Limb (tissue), 2 donors: Measurements from ENCODE around the gene RNF121.
A peak's percentile ranks its signal among the peaks of the same experiment; 100 is the strongest.

Source experiments
- DNase-seq, 2 donors: peaks; one replicate each; pipeline ENCODE4 v3.0.0-alpha.2; 2016; ENCODE audit errors: extremely low spot score in 2 of 2

The RNF121 gene

DNA sequence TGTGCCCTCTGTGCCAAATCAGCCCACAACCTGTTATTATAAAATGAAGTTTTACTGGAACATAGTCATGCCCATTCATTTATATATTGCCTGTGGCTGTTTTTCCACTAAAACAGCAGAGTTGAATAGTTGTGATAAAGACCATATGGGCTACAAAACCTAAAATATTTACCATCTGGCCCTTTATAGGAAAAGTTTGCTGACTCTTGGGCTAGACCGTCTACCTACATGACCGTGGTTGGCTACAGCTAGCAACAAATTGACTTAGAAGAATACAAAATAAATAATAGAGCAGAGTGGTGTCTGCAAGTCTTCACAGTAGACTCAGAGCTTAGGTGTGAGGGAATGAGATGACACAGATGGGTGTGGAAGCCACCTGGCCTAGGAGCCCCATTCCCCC is 58.7 kb downstream of the RNF121 start:
- DNase-seq: no peak

DNA sequence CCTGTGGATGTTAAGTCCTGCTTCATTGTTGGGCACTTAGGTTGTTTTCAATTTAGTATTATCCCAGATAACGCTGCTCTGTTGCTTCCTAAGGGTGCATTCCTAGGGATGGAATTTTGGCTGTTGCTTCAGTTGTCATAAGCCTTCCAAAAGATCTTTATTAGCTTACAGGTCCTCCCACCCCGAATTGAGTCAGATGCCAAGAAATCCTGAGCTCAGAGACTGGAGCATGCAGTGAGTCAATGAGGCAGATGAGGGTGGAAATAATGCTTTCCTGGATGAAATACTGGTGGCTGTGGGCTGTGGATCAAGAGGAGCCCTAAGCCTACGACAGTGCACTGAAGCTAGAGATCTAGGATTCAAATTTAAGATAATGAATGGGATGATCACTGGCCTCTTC is 59.2 kb downstream of the RNF121 start:
- DNase-seq: peak in 1 of 2 donors; percentile 19

- no peak for DNase-seq
Observed at GRCh38 chr11:71990701-71991100, 61.9 kb downstream of the RNF121 start.

DNA sequence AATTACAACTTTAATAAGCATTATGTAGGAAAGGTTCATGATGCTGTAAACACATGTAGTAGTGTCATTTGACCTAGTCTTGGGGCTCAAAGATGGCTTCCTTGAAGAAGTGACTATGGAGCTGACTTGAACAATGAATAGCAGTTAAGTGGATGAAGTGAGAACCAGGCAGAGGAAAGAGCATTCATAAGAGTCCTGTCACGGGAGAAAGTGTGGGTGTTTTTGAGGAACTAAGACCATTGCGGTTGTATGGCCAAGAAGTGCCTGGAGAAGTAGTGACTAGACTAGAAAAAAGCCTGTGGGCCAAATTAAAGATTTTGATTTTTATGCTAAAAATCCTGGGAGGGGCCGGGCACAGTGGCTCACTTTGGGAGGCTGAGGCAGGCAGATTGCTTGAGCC is 62.6 kb downstream of the RNF121 start:
- no peak for DNase-seq

- DNase-seq: no peak
Observed at GRCh38 chr11:71992136-71992730, 63.4 kb downstream of the RNF121 start.

- DNase-seq: no peak
Observed at GRCh38 chr11:71994786-71995185, 65.9 kb downstream of the RNF121 start.

GRCh38 chr11:71995726-71996291 is 67.0 kb downstream of the RNF121 start:
- no peak for DNase-seq

GRCh38 chr11:71996517-71996916 is 67.7 kb downstream of the RNF121 start:
- no peak for DNase-seq

DNA sequence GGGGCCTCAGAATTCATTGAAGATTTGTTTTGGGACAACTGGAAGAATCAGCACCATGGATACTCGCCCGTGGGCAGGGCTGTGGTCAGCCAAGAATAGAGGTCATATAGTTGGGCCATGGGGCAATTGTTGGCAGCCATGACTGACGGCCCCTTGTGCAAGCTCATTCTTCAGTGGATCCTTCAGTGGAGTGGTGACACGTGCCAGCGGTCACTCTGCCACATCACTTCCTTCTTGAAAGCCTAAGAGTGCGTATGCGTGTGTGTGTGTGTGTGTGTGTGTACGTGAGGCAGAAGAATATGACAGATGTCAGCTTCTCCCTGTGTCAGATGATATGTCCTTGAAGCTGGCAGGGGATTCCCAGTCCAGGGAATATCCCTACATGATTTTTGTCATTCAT is 68.1 kb downstream of the RNF121 start:
- DNase-seq: no peak

- DNase-seq: no peak
Observed at GRCh38 chr11:71997594-71997993, 68.7 kb downstream of the RNF121 start.

DNA sequence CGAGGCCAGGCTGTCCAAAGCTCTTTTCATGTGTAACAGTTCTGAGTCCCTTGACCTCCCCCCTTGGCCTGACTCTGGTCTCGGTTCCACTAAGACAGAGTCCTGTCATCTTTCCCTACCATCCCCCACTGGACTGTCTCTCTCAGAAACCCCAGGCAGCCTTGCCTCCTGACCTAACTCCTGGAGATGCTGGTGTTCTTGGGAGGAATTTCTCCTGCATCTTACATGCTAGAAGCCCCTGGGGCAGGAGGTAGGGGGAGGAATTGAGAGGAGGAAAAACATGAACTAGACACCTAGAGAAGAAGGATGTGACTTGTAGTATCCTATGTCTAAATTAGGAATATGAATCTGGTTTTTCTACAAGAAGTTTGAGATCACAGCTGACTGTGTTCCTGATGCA is 69.2 kb downstream of the RNF121 start:
- DNase-seq: no peak

- no peak for DNase-seq
Observed at GRCh38 chr11:71998649-71999310, 69.9 kb downstream of the RNF121 start, which contains the start of gene IL18BP. Gene IL18BP, plus strand, starts transcription at chr11:71998909. Its CDS starts 1,076 bp downstream, at chr11:71999985.

DNA sequence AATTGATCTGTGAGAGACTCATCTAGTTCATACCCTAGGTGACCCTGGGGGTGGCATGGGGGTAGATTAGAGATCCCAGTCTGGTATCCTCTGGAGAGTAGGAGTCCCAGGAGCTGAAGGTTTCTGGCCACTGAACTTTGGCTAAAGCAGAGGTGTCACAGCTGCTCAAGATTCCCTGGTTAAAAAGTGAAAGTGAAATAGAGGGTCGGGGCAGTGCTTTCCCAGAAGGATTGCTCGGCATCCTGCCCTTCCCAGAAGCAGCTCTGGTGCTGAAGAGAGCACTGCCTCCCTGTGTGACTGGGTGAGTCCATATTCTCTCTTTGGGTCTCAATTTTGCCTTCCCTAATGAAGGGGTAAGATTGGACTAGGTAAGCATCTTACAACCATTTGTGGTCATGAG is 70.5 kb downstream of the RNF121 start:
- DNase-seq: no peak

DNA sequence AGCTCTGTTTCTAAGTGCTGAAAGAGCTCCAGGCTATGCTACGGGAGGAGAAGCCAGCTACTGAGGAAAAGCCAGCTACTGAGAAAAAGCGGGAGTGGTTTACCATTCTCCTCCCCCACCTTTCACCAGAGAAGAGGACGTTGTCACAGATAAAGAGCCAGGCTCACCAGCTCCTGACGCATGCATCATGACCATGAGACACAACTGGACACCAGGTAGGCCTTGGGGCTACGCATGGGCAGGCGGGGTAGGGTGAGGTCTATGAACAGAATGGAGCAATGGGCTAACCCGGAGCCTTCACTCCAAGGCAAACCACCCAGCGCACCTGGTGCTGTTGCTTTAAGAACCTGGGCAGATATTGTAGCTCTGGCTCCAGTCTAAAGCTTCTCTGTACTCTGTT is 71.0 kb downstream of the RNF121 start:
- no peak for DNase-seq

DNA sequence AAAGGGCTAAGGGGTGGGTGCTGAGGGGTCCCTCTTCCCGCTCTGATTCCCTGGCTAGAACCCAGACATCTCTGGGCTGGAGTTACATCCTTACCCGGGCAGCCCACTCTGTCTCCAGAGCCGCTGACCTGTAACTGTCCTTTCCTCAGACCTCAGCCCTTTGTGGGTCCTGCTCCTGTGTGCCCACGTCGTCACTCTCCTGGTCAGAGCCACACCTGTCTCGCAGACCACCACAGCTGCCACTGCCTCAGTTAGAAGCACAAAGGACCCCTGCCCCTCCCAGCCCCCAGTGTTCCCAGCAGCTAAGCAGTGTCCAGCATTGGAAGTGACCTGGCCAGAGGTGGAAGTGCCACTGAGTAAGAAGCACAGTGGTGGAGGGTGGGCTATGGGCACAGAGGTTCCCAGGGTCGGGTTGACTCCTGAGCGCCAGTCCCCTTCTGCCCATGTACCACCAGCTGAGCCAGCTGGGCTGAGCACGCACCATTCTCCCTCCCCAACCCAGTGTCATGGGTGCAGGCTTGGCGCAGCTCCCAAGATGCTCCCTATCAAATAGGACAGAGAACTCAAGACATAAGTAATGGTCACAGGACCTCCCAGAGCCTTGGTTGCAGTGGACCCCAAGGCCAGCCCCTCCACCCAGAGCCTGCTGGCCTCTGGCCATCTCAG is 71.5 kb downstream of the RNF121 start:
- DNase-seq: no peak

DNA sequence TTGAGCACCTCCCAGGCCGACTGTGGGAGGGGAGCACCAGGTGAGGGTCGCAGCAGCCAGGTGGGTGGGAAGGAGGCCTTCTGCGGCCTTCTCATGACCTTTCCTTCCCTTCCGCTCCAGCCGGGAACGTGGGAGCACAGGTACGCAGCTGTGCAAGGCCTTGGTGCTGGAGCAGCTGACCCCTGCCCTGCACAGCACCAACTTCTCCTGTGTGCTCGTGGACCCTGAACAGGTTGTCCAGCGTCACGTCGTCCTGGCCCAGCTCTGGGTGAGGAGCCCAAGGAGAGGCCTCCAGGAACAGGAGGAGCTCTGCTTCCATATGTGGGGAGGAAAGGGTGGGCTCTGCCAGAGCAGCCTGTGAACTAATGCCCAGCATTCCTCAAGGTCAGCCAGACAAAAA is 72.4 kb downstream of the RNF121 start:
- DNase-seq: no peak

DNA sequence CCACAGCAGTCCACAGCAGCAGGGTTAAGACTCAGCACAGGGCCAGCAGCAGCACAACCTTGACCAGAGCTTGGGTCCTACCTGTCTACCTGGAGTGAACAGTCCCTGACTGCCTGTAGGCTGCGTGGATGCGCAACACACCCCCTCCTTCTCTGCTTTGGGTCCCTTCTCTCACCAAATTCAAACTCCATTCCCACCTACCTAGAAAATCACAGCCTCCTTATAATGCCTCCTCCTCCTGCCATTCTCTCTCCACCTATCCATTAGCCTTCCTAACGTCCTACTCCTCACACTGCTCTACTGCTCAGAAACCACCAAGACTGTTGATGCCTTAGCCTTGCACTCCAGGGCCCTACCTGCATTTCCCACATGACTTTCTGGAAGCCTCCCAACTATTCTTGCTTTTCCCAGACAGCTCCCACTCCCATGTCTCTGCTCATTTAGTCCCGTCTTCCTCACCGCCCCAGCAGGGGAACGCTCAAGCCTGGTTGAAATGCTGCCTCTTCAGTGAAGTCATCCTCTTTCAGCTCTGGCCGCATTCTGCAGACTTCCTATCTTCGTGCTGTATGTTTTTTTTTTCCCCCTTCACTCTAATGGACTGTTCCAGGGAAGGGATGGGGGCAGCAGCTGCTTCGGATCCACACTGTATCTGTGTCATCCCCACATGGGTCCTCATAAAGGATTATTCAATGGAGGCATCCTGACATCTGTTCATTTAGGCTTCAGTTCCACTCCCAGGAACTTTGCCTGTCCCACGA is 73.2 kb downstream of the RNF121 start:
- DNase-seq: peak in 1 of 2 donors; percentile 40

- DNase-seq: no peak
Observed at GRCh38 chr11:72002841-72003775, 74.3 kb downstream of the RNF121 start.

DNA sequence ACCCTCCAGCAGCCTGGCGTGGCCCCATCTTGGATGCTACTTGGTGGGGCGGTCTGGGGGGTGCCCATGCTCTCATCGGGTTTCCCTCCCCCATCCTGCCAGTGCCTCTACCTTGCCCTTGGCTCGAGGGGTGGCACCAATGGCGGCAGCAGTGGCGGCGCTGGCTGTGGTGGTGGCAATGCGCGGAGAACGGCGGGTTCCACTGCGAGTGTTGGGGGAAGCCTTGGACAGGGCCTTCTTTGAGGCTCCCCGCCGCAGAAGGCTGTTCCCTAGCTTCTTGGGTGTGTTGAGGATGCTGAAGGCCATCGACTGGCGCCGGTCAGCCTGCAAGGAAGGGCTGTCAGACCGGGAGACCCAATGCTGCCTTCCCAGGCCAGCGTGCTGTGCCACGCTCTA is 74.9 kb downstream of the RNF121 start:
- no peak for DNase-seq

DNA sequence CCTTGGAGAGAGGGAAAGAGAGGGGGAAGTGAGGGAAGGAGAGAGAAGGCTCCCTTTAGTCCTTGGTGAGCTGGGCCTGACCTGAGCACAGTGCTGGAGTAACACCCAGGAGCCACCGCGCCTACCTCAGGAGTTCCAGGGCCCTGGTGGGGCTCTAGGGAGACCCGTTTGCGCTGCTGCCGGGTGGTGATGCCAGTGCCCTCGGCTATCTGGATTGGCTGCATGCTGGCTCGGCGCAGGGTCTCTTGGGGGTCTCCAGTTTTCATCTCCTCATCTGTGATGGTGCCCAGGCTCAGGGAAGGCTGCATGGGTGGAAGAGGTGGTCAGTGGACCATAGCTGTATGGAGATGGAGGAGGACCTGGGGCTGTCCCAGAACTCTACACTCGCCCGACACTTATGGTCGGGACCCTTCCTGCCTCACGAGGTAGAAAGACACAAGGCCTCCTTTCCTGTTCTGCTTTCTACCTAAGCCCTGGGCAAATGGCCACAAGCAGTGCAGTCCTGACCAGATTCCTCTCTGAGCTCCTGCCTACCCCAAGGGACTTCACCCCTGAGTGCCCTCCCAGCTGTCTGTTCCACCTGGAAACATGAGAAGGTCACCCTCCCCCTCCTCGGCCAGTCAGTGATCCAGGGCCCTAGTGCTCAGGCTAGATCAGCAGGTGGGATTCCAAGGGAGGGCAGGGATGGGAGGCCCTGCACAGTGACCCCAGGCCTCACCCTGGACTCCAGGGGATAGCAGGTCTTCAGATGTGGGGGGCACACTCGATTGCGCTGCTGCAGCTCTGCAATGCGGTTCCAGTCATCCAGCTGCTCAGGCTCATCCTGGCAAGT is 75.9 kb downstream of the RNF121 start:
- DNase-seq: no peak
